Ovary (tissue), 3 donors: Measurements from ENCODE around the gene TXNRD2.

Experiments
- POLR2A ChIP-seq: fragments of 450-650 bp; IDR thresholded peaks from one replicate; pipeline ENCODE4 v1.6.1; 2017; ENCODE audit warnings: antibody characterized with exemption, mild to moderate bottlenecking, moderate library complexity
- TF ChIP-seq, protein P1 (sequence below), 3 donors: fragments of 450-650 bp in 2 of 3; fragments of 200-600 bp in 1 of 3; IDR thresholded peaks; one replicate each; pipeline versions ENCODE4 v1.5.1 to v1.8.0; 2016 to 2022; ENCODE audit warnings: antibody characterized with exemption in 3 of 3, mild to moderate bottlenecking in 1 of 3
- donor health status: DM: no; HTN: no; CAD: no.

- TF ChIP-seq, protein P1, sequence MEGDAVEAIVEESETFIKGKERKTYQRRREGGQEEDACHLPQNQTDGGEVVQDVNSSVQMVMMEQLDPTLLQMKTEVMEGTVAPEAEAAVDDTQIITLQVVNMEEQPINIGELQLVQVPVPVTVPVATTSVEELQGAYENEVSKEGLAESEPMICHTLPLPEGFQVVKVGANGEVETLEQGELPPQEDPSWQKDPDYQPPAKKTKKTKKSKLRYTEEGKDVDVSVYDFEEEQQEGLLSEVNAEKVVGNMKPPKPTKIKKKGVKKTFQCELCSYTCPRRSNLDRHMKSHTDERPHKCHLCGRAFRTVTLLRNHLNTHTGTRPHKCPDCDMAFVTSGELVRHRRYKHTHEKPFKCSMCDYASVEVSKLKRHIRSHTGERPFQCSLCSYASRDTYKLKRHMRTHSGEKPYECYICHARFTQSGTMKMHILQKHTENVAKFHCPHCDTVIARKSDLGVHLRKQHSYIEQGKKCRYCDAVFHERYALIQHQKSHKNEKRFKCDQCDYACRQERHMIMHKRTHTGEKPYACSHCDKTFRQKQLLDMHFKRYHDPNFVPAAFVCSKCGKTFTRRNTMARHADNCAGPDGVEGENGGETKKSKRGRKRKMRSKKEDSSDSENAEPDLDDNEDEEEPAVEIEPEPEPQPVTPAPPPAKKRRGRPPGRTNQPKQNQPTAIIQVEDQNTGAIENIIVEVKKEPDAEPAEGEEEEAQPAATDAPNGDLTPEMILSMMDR (IDR thresholded peaks at IDR 0.05): no peak
- no peak for TF ChIP-seq POLR2A
Observed at GRCh38 chr22:19891317-19892256, 50.0 kb downstream of the TXNRD2 start.
